Neutrophil (primary cell): ENCODE measurements around the gene COMMD3.

Source experiments
- H3K27ac ChIP-seq: fragments of 200-600 bp; sonication (generic); 2 replicates; pipeline ENCODE4 v1.5.1; 2016; ENCODE audit warnings: mild to moderate bottlenecking, moderate library complexity
- H3K27me3 ChIP-seq: fragments of 200-600 bp; sonication (generic); 2 replicates; pipeline ENCODE4 v1.6.0; 2016; ENCODE audit warnings: mild to moderate bottlenecking
- H3K36me3 ChIP-seq: fragments of 200-600 bp; sonication (generic); 2 replicates; pipeline ENCODE4 v1.5.1; 2017
- H3K4me1 ChIP-seq, 2 experiments: fragments of 200-600 bp in 1 of 2; sonication (generic) in 1 of 2; 1 replicate in 1 of 2; 2 replicates in 1 of 2; pipeline versions ENCODE4 v1.5.1 to v1.6.1; 2013 to 2016; ENCODE audit warnings: low read depth in 1 of 2, low read length in 1 of 2, mild to moderate bottlenecking in 1 of 2, moderate library complexity in 1 of 2; ENCODE audit not compliant: control insufficient read depth in 1 of 2, insufficient read depth in 1 of 2
- H3K4me3 ChIP-seq, 2 experiments: fragments of 200-600 bp in 1 of 2; sonication (generic) in 1 of 2; 1 replicate in 1 of 2; 2 replicates in 1 of 2; pipeline ENCODE4 v1.5.1; 2013 to 2016; ENCODE audit warnings: low read depth in 1 of 2, low read length in 1 of 2, mild to moderate bottlenecking in 1 of 2, moderate library complexity in 1 of 2
- H3K9me3 ChIP-seq: fragments of 200-600 bp; sonication (generic); 2 replicates; pipeline ENCODE4 v1.5.1; 2016
- TF ChIP-seq, protein P1 (sequence below): fragments of 200-600 bp; sonication (generic); IDR thresholded peaks from 2 replicates; pipeline ENCODE4 v1.5.1; 2016; ENCODE audit warnings: antibody characterized with exemption

Gene COMMD3

DNA sequence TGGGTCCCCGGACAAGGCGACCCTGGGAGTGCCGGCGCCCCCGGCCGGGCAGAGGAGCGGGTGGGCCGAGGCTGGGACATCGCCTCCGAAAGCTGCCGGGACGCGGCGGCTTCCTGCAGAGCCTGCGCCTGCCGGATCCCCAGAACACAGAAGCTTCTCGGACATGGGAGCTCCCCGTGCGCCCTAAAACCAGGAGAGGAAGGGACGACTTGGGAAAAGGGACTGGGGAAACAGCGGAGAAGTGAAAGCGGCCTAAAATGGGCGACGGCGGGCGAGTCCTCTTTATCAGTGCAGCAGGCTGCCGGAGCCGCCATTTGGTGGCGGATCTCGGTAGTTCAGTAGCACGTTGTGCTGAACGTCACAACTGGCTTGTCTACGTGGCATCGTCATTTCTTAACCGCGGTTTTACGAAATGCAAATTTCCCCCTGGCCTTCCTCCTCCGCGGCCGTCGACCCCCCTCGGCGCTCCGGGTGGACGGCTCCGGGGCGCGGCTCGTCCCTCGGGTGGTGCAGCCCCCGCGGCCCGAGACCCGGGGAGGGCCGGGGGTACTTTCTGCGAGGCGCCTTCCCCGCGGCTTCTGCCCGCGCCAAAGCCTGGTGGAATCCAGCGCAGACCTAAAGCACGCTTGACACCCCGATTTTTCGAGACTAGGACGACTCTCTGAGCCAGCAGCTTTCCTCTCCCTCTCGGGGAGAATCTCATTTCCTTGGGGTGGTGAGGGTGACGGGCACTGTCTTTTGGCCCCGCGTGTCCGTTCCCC is 19.2 kb downstream of the COMMD3 start:
- H3K9me3 ChIP-seq, result no peaks in the 10 kb centered on the region
- peaks cover 53 to 56% of the 10 kb centered on the region in 2 experiments for H3K4me1 ChIP-seq
- peak overlapping the region; percentile 73 to 82 for H3K4me3 ChIP-seq
- peaks cover 84% of the 10 kb centered on the region for H3K27me3 ChIP-seq
- no peaks in the 10 kb centered on the region for H3K36me3 ChIP-seq
- TF ChIP-seq, protein P1, sequence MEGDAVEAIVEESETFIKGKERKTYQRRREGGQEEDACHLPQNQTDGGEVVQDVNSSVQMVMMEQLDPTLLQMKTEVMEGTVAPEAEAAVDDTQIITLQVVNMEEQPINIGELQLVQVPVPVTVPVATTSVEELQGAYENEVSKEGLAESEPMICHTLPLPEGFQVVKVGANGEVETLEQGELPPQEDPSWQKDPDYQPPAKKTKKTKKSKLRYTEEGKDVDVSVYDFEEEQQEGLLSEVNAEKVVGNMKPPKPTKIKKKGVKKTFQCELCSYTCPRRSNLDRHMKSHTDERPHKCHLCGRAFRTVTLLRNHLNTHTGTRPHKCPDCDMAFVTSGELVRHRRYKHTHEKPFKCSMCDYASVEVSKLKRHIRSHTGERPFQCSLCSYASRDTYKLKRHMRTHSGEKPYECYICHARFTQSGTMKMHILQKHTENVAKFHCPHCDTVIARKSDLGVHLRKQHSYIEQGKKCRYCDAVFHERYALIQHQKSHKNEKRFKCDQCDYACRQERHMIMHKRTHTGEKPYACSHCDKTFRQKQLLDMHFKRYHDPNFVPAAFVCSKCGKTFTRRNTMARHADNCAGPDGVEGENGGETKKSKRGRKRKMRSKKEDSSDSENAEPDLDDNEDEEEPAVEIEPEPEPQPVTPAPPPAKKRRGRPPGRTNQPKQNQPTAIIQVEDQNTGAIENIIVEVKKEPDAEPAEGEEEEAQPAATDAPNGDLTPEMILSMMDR, result peak; percentile 67
- H3K27ac ChIP-seq, result peak overlapping the region; percentile 3

DNA sequence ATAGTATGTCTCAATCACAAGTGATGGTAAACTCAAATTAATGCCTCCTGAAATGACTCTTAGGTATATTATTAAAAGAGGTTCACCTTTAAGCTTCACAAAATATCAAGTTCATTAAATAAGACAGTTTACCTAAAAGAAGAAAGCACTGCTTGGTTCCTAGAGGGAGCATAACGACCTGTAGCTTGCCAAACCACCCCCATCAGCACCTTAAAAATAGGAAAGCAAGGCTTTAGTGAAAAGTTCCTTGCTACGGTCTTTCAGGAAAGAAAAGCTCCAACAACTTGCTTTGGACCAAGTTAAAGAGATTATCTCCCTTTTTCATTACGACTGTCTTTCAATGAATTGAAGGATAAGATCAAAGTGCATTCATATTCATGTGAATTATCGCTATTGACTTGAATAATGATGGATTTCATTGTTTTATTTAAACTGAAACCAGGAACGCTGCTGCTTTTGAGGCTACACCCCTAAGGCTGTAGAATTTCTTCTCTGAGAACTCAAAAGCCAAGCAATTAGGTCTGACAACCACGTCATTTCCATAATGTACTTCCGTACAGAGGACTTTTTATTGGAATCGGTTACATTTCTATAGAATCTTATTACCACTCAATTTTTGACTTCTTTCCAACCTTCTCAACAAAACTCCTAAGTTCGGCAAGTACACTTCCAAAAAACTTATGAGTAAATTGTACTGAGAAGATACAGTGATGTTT is 22.2 kb downstream of the COMMD3 start:
- Histone ChIP-seq H3K27me3 (peaks cover 100% of the 10 kb centered on the region), H3K4me1 (peaks cover 50 to 57% of the 10 kb centered on the region in 2 experiments), H3K4me3 (no peak overlapping the region), H3K9me3 (no peaks in the 10 kb centered on the region), H3K36me3 (no peaks in the 10 kb centered on the region), H3K27ac (no peak overlapping the region)
- TF ChIP-seq, protein P1, result no peak

DNA sequence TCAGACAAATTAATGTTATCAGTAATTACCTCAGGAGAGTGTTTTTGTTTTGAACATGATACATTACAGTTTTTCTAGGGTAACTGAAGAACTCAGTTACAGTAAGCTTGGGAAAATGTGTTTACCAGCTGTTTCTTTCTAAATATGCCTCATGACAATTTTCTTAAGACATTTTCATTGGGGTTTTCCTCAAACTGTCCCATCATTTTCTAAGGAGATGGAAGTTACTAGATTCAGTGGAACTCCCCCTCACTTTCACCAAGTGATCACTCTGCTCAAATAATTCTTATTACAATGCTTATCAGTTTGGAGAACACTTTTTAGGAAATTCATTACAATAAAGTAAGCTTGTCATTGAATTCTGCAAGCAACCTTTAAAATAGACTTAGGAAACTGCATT is 22.7 kb downstream of the COMMD3 start:
- Histone ChIP-seq H3K36me3 (no peaks in the 10 kb centered on the region), H3K4me1 (peaks cover 44 to 52% of the 10 kb centered on the region in 2 experiments), H3K9me3 (no peaks in the 10 kb centered on the region), H3K27ac (no peak overlapping the region), H3K27me3 (peaks cover 100% of the 10 kb centered on the region), H3K4me3 (no peak overlapping the region)
- TF ChIP-seq, protein P1, result no peak

DNA sequence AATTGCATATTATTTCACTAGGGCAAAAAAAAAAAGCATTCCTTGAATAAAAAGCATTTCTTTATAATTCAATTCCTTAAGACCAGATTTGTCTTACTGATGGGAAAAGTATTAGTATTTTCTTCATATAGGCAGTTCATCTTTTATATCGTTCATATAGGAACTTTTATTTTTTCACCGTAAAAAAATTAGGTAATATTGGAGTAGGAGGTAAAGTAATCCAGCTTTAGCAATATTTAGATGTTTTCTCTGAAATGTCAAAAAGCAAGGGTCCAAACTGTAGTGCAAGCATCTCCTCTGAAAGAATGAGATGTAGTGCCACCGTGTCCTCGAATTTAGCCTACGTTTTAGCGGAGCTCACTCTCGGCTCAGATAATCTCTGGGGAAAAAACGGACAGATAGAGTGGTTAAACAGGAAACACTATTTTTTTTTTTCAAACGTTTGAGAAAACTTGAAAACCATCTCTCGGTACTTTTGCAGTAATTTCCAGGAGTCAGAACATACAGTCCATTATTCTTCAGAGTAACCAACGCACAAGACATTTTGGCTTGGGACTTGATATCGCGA is 23.7 kb downstream of the COMMD3 start:
- peaks cover 100% of the 10 kb centered on the region for H3K27me3 ChIP-seq
- TF ChIP-seq, protein P1, result no peak
- H3K36me3 ChIP-seq, result no peaks in the 10 kb centered on the region
- H3K4me1 ChIP-seq, result peaks cover 37 to 45% of the 10 kb centered on the region in 2 experiments
- no peaks in the 10 kb centered on the region for H3K9me3 ChIP-seq
- H3K27ac ChIP-seq, result no peak overlapping the region
- H3K4me3 ChIP-seq, result peak overlapping the region; percentile 72 to 82

DNA sequence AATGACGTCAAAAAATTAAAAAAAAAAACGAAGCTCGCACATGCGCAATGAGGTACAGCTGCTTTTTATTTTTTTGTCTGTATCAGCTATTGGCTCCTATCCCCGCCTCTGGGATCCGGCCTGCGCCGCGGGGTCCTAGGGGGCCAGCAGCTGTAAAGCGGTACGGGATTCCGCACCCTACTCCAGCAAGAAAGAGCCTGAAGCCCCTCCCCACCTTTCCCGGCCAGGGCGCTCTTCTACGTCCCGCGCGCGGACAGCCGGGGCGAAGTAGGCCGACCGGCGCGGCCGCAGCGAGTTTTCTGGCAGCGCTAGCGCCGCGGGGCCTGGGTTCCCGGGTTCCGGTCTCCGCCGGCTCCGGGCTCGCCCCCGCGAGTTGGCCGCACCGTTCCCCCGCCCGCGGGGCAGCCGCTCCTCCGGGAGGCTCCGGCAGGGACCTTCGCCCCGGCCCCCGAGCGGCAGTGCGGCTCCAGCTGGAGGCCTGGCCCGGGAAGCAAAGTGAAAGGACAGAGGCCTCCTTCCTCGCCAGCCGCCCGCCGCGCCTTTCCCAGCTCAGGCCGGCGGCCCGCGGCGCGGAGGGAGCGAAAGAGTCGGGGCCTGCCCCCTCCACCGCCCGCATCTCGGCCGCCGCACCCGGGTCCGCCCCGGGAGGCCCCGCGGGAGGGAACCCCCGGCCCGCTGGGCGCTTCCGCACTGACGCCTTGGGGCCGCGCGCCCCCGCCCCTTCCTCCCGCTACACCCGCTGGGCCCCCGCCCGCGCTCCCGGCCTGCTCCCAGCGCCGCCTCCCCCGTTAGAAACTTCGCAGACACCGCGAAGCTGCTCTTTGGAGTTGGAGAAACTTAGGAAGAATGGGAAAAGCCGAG is 24.4 kb downstream of the COMMD3 start:
- Histone ChIP-seq H3K27ac (peak overlapping the region; percentile 65), H3K36me3 (no peaks in the 10 kb centered on the region), H3K4me1 (peaks cover 39 to 42% of the 10 kb centered on the region in 2 experiments), H3K27me3 (peaks cover 100% of the 10 kb centered on the region), H3K9me3 (no peaks in the 10 kb centered on the region), H3K4me3 (peak overlapping the region; percentile 72 to 82)
- TF ChIP-seq, protein P1, result no peak
